Myocyte (in vitro differentiated cells): ENCODE measurements around the gene PLXNA4. TPM values are rescaled to one million over a fixed set of nuclear protein-coding genes. Genes with fewer than 3 reads are reported as not detected.

Experiments
- DNase-seq: peaks from one replicate; pipeline ENCODE4 v3.0.0-alpha.2; 2012; ENCODE audit warnings: low read depth
- total RNA-seq: library from RNA; depleted of rRNA; stranded (reverse); fragments of >200 nt; gene quantifications from 2 replicates; pipeline ENCODE4 v1.2.3, GENCODE V29; 2014

Gene PLXNA4
- total RNA-seq, 1 donor from 2014 or later = 0.05 TPM

- no peak for DNase-seq
Observed at GRCh38 chr7:132565885-132566284, 10.4 kb downstream of the PLXNA4 start.

GRCh38 chr7:132565441-132565840, 10.8 kb downstream of the PLXNA4 start:
- DNase-seq = no peak

GRCh38 chr7:132564849-132565248, 11.4 kb downstream of the PLXNA4 start:
- no peak for DNase-seq

GRCh38 chr7:132564090-132564489, 12.2 kb downstream of the PLXNA4 start:
- DNase-seq = no peak

DNA sequence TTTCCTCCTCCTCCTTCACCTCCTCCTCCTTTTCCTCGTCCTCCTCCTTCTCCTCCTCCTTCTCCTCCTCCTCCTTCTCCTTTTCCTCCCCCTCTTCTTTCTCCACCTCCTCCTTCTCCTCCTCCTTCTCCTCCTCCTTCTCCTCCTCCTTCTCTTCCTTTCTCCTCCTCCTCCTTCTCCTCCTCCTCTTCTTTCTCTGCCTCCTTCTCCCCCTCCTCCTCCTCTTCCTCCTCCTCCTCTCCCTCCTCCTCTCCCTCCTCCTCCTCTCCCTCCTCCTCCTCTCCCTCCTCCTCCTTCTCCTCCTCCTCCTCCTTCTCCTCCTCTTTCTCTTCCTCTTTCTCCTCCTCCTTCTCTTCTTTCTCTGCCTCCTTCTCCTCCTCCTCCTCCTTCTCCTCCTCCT, 13.6 kb downstream of the PLXNA4 start:
- DNase-seq = no peak

- DNase-seq = no peak
Observed at GRCh38 chr7:132561763-132562162, 14.5 kb downstream of the PLXNA4 start.

- DNase-seq = no peak
Observed at GRCh38 chr7:132560825-132561529, 15.3 kb downstream of the PLXNA4 start.

GRCh38 chr7:132560105-132560504, 16.2 kb downstream of the PLXNA4 start:
- no peak for DNase-seq

GRCh38 chr7:132558815-132559214, 17.5 kb downstream of the PLXNA4 start:
- DNase-seq = no peak

DNA sequence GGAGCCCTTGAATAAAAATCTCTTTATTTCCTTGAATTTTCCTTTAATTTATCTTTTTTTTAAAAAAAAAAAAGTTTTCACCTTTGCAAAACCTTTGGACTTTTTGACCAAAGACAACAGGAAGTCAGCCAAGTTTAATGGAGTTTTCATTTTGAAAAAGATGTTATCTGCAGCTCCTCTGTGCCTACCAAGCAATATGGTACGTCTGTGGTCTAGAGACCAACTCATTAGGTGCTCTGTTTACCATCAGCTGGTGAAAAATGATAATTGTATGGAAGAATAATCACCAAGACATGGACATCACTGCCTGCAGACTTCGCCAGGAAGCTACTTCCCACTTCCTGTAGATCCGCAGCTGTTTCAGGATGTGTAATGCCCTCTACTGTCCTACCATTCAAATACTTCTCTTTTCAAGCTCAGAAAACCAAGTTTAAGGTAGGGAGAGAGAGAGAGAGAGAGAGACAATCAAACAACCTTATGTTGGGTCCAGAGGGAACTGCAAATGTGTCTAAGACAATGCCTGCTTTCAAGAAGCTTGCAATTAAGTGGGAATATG, 18.7 kb downstream of the PLXNA4 start:
- no peak for DNase-seq

GRCh38 chr7:132554446-132554845, 21.8 kb downstream of the PLXNA4 start:
- no peak for DNase-seq

GRCh38 chr7:132553031-132553430, 23.2 kb downstream of the PLXNA4 start:
- DNase-seq = no peak

GRCh38 chr7:132551886-132552285, 24.4 kb downstream of the PLXNA4 start:
- no peak for DNase-seq

- no peak for DNase-seq
Observed at GRCh38 chr7:132551439-132551838, 24.8 kb downstream of the PLXNA4 start.

DNA sequence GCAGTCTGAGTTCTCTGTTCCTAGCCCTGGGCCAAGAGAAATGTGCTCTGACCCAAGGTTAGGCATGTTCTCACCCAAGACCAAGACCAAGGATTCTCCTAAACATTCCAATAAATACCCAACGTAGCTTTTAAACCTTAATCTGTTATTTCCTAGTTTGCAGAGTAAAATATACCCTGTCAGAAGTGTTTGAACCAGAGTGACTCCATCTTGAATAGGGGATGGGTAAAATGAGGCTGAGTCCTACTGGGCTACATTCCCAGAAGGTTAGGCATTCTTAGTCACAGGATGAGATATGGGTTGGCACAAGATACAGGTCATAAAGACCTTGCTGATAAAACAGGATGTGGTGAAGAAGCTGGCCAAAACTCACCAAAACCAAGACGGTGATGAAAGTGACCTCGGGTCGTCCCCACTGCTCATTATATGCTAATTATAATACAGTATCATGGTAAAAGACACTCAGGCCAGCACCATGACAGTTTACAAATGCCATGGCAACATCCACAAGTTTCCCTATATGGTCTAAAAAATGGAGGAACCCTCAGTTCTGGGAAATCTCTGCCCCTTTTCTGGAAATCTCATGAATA, 27.7 kb downstream of the PLXNA4 start:
- no peak for DNase-seq

DNA sequence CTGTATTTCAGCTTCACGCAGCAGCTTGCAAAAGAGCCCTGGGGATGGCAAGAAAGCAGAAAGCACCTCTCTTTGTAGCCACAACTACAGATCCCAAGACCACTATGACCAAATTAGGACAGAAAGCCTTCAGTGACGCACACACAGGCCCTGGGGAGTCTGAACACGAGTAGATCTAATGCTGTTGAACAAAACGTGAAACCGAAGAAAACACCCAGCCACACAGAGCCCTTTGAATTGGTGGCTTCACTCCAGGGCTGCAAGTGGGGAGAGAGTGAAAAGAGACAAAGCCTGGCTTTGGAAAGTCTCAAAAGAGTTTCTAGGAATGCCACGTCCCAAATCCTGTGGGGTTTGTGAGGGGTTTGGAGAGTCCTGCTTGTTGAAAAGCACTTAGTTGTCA, 28.4 kb downstream of the PLXNA4 start:
- no peak for DNase-seq

GRCh38 chr7:132546366-132547127, 29.7 kb downstream of the PLXNA4 start:
- DNase-seq = no peak

DNA sequence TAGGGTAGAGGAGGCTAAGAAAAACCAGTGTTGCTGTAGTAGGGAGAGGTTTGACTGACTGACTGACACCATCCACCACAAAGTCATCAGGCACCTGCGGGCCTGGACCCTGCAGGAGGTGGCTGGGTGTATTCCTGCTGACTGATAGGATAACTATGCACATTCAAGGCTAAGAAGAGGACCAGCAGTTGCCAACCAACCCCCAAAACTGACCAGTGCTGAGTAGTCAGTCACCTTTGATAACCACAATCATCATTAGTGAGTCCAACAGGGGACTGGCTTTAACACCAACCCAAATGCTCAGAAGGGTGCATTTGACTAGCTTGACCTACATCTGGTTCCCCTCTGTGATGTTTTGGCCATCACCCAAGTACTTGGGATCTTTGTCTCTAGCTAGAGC, 30.5 kb downstream of the PLXNA4 start:
- no peak for DNase-seq

- no peak for DNase-seq
Observed at GRCh38 chr7:132544999-132545398, 31.3 kb downstream of the PLXNA4 start.

DNA sequence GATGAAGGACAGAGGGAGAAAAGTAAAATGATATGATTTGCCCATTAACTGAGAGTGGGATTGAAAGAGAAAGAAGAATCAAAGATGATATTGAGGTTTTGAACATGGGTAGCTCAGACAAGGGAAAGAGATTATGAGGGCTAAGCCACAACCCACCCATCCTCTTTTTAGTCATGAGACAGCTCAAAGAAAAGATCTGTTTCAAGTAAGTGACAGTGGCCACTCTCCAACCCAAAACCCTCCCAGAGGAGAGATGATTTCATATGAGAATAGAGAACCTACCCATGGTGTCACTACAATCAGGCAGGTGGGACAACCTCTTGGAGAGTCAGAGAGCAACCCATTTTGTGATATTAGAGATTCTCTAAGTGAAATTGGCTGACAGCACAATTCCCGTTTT, 32.2 kb downstream of the PLXNA4 start:
- no peak for DNase-seq

- no peak for DNase-seq
Observed at GRCh38 chr7:132542895-132543294, 33.4 kb downstream of the PLXNA4 start.

DNA sequence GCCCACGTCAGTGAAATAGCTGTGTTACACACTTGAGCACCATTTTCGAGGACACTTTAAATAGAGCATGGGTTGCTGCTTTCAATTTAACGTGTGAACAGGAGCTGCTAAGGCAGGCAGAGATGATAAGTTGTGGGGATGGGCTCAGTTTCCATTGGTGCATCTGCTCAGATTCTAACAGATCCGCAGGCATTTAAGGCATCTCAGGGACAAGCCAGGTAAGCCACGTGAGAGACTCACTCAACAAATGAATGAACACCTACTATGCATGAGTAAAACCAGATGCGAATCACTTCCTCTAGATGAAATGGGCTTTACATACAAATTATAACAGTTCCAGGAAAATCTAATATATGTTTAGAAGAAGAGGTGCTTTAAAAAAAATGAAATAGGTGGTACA, 34.6 kb downstream of the PLXNA4 start:
- no peak for DNase-seq
